ENCODE results near the gene PTPRK. TPM values are rescaled to one million over a fixed set of nuclear protein-coding genes. Genes with fewer than 3 reads are reported as not detected.

Gene PTPRK
- total RNA-seq, 1 donor from 2014 or later = 117 TPM

GRCh38 chr6:127971945-127972391 lies 548.4 kb downstream of the PTPRK start:
- peak; percentile 66 for DNase-seq (ENCODE audit: low read depth)

GRCh38 chr6:127971386-127971785 lies 549.0 kb downstream of the PTPRK start:
- Histone ChIP-seq H3K27me3 (ENCODE audit: control insufficient read depth, insufficient read depth, low read length) (no peaks in the 10 kb centered on the region), H3K36me3 (ENCODE audit: control insufficient read depth, insufficient read depth, low read length) (no peaks in the 10 kb centered on the region), H3K4me3 (ENCODE audit: low read depth, low read length) (no peak overlapping the region)
- no peak for TF ChIP-seq CTCF (IDR thresholded peaks at IDR 0.05; ENCODE audit: insufficient read depth, low read length, poor library complexity, severe bottlenecking)
- DNase-seq (ENCODE audit: low read depth) = no peak

More at GRCh38 chr6:127971945-127972391, 548.4 kb downstream of the PTPRK start:
- H3K4me3 ChIP-seq (ENCODE audit: low read depth, low read length) = no peak overlapping the region
- H3K27me3 ChIP-seq (ENCODE audit: control insufficient read depth, insufficient read depth, low read length) = no peaks in the 10 kb centered on the region
- no peaks in the 10 kb centered on the region for H3K36me3 ChIP-seq (ENCODE audit: control insufficient read depth, insufficient read depth, low read length)
- TF ChIP-seq CTCF (IDR thresholded peaks at IDR 0.05; ENCODE audit: insufficient read depth, low read length, poor library complexity, severe bottlenecking) = no peak

GRCh38 chr6:127969701-127970100 lies 550.7 kb downstream of the PTPRK start:
- H3K36me3 ChIP-seq (ENCODE audit: control insufficient read depth, insufficient read depth, low read length) = no peaks in the 10 kb centered on the region
- TF ChIP-seq CTCF (IDR thresholded peaks at IDR 0.05; ENCODE audit: insufficient read depth, low read length, poor library complexity, severe bottlenecking) = no peak
- DNase-seq (ENCODE audit: low read depth) = no peak
- no peak overlapping the region for H3K4me3 ChIP-seq (ENCODE audit: low read depth, low read length)
- no peaks in the 10 kb centered on the region for H3K27me3 ChIP-seq (ENCODE audit: control insufficient read depth, insufficient read depth, low read length)

- H3K36me3 ChIP-seq (ENCODE audit: control insufficient read depth, insufficient read depth, low read length) = no peaks in the 10 kb centered on the region
- no peak for DNase-seq (ENCODE audit: low read depth)
- H3K4me3 ChIP-seq (ENCODE audit: low read depth, low read length) = no peak overlapping the region
- no peaks in the 10 kb centered on the region for H3K27me3 ChIP-seq (ENCODE audit: control insufficient read depth, insufficient read depth, low read length)
- no peak for TF ChIP-seq CTCF (IDR thresholded peaks at IDR 0.05; ENCODE audit: insufficient read depth, low read length, poor library complexity, severe bottlenecking)
Measured at GRCh38 chr6:127968394-127968793, 552.0 kb downstream of the PTPRK start.

- TF ChIP-seq CTCF (IDR thresholded peaks at IDR 0.05; ENCODE audit: insufficient read depth, low read length, poor library complexity, severe bottlenecking) = no peak
- DNase-seq (ENCODE audit: low read depth) = no peak
- Histone ChIP-seq H3K36me3 (ENCODE audit: control insufficient read depth, insufficient read depth, low read length) (no peaks in the 10 kb centered on the region), H3K27me3 (ENCODE audit: control insufficient read depth, insufficient read depth, low read length) (no peaks in the 10 kb centered on the region), H3K4me3 (ENCODE audit: low read depth, low read length) (no peak overlapping the region)
Measured at GRCh38 chr6:127967708-127968107, 552.7 kb downstream of the PTPRK start.

DNA sequence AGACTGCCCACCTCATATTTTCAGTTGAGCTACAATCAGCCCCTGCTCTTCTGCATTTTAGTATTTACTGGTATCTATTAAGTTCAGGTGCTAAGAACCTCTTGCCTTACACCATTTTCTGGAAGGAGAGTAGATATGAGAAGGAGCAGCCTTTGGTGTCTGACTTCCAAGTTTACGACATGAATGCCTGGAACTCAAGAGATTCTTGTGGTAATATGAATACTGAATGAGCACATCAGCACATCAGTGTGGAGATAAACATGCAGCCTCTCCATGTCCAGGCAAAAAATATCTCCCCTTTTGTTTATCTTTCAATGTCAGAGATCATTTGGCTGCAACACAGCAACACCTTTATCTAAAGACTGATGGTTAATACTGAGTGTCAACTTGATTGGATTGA lies 553.8 kb downstream of the PTPRK start:
- Histone ChIP-seq H3K27me3 (ENCODE audit: control insufficient read depth, insufficient read depth, low read length) (no peaks in the 10 kb centered on the region), H3K4me3 (ENCODE audit: low read depth, low read length) (no peak overlapping the region), H3K36me3 (ENCODE audit: control insufficient read depth, insufficient read depth, low read length) (no peaks in the 10 kb centered on the region)
- no peak for TF ChIP-seq CTCF (IDR thresholded peaks at IDR 0.05; ENCODE audit: insufficient read depth, low read length, poor library complexity, severe bottlenecking)
- DNase-seq (ENCODE audit: low read depth) = no peak
